GM12878 (cell line): ENCODE measurements around the gene PTCD2. TPM values are rescaled to one million over a fixed set of nuclear protein-coding genes. Genes with fewer than 3 reads are reported as not detected.

Experiments used
- HDAC6 ChIP-seq: fragments of 200-600 bp; sonication (generic); IDR thresholded peaks from one replicate; pipeline ENCODE4 v1.8.0; 2017; ENCODE audit warnings: antibody characterized with exemption; ENCODE audit not compliant: unreplicated experiment
- KDM1A ChIP-seq: fragments of 200-600 bp; sonication (generic); IDR thresholded peaks from 2 replicates; pipeline ENCODE4 v1.6.1; 2016; ENCODE audit warnings: borderline replicate concordance
- LARP7 ChIP-seq: fragments of 450-650 bp; IDR thresholded peaks from 2 replicates; pipeline ENCODE4 v1.6.1; 2017; ENCODE audit warnings: mild to moderate bottlenecking
- NR2C1 ChIP-seq: fragments of 450-650 bp; IDR thresholded peaks from 2 replicates; pipeline ENCODE4 v1.6.1; 2017; ENCODE audit warnings: antibody characterized with exemption, mild to moderate bottlenecking, moderate library complexity
- TCF7 ChIP-seq: IDR thresholded peaks from 2 replicates; pipeline ENCODE4 v1.6.1; 2014; ENCODE audit warnings: antibody characterized with exemption, borderline replicate concordance
- polyA plus RNA-seq, 11 experiments: library from polyadenylated mRNA; depleted of rRNA in 4 of 11; unstranded in 6 of 11; stranded (reverse) in 5 of 11; fragments of >200 nt; fragmentation: Nextera tagmentation in 4 of 11; fragmentation: Illumina TruSeq in 1 of 11; extraction: Ambion mirVana in 4 of 11; extraction: Trizol in 1 of 11; gene quantifications; 1 replicate in 1 of 11; 2 replicates in 10 of 11; pipeline versions ENCODE4 v1.2.1 to v1.2.3, GENCODE V29; 2011 to 2016; ENCODE audit warnings: inconsistent platforms in 2 of 11, missing spikeins in 2 of 11, low read depth in 1 of 11
- small RNA-seq: library from RNA; depleted of rRNA; stranded (forward); fragments of <200 nt; gene quantifications from one replicate; pipeline ENCODE3, GENCODE V24; 2014
- total RNA-seq, 4 experiments: library from RNA; depleted of rRNA in 3 of 4; stranded (reverse); fragments of >200 nt in 3 of 4; fragmentation: Illumina TruSeq in 1 of 4; extraction: Trizol in 1 of 4; gene quantifications; 2 replicates each; pipeline versions ENCODE4 v1.2.1 to v1.2.3, GENCODE V29; 2013 to 2021
- TF ChIP-seq, protein P1 (sequence below): fragments of 150-350 bp; IDR thresholded peaks from 2 replicates; pipeline ENCODE4 v1.6.1; 2016; ENCODE audit warnings: low read depth, low read length

The PTCD2 gene
- total and polyA plus RNA-seq, 10 of the 15 experiments (the other 5 are each of a cell fraction or from before 2014, with no cell fraction given) = 8.7 to 15.0 (median 11.9) TPM

DNA sequence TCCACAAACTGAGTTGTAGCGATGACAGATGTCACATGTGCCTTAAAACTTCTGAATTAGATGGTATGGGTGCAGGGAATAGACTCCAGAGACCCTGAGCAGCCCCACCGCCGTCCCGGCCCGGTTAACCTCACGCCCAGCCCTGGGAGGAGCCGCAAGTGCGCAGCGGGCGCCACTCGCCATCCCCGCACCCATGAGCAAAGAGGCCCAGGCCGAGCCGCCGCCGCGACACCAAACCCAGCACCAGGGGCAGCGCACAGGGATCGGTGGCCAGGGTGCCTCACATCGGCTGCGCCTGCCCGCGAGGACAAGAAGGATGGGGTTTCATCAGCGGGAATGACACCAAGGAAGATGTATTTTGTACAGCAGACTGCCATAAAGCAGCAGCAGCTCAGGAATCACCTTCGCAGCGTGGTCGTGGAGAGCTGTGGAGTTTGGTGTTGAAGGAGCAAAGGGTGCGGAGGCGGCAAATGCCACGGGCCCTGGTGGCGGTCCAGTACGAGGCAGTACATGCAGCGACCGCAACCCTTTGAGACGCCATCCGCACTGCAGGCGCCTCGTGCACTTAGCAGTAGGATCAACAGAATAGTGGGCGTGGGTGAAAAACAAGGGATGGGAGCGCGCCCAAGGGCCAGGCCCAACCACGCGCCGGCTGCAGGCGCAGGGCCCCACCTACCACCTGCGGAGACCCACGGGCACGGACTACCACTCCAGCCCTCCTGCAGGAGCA lies 97.3 kb downstream of the PTCD2 start (continued):
- TF ChIP-seq TCF7 = no peak
- TF ChIP-seq HDAC6 = no peak
- no peak for TF ChIP-seq LARP7
- no peak for TF ChIP-seq NR2C1
- TF ChIP-seq KDM1A = no peak
- TF ChIP-seq, protein P1, sequence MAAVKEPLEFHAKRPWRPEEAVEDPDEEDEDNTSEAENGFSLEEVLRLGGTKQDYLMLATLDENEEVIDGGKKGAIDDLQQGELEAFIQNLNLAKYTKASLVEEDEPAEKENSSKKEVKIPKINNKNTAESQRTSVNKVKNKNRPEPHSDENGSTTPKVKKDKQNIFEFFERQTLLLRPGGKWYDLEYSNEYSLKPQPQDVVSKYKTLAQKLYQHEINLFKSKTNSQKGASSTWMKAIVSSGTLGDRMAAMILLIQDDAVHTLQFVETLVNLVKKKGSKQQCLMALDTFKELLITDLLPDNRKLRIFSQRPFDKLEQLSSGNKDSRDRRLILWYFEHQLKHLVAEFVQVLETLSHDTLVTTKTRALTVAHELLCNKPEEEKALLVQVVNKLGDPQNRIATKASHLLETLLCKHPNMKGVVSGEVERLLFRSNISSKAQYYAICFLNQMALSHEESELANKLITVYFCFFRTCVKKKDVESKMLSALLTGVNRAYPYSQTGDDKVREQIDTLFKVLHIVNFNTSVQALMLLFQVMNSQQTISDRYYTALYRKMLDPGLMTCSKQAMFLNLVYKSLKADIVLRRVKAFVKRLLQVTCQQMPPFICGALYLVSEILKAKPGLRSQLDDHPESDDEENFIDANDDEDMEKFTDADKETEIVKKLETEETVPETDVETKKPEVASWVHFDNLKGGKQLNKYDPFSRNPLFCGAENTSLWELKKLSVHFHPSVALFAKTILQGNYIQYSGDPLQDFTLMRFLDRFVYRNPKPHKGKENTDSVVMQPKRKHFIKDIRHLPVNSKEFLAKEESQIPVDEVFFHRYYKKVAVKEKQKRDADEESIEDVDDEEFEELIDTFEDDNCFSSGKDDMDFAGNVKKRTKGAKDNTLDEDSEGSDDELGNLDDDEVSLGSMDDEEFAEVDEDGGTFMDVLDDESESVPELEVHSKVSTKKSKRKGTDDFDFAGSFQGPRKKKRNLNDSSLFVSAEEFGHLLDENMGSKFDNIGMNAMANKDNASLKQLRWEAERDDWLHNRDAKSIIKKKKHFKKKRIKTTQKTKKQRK = no peak

Small RNA genes lying within 50 kb of the gene (small RNA-seq; reads per million reads assigned to genes)
- gene RN7SL153P = not detected

Other genes with a start within 250 kb of the PTCD2 start
- gene MAP1B, start 212.9 kb upstream of the PTCD2 start, total RNA-seq (2014; rRNA removed) = under 0.01 and 0.06 TPM in 2 replicates
- gene MAP1B, start 212.9 kb upstream of the PTCD2 start, total RNA-seq (2014; rRNA removed; fragmentation: Illumina TruSeq; extraction: Trizol) = 0.04 and 0.09 TPM in 2 replicates
- gene MAP1B, start 212.9 kb upstream of the PTCD2 start, total RNA-seq (2021) = 0.36 and 0.61 TPM in 2 replicates
- gene MAP1B, start 212.9 kb upstream of the PTCD2 start, polyA plus RNA-seq (2011; rRNA removed) = not detected in 2 replicates
- gene MAP1B, start 212.9 kb upstream of the PTCD2 start, polyA plus RNA-seq (2014; fragmentation: Illumina TruSeq; extraction: Trizol) = 0.06 and 0.08 TPM in 2 replicates
- under 1 TPM; 0.02 to 0.16 TPM for gene MAP1B, start 212.9 kb upstream of the PTCD2 start, polyA plus RNA-seq (2014; fragmentation: Nextera tagmentation; extraction: Ambion mirVana)
- gene MAP1B, start 212.9 kb upstream of the PTCD2 start, polyA plus RNA-seq (2014; rRNA removed) = 0.03 and 0.05 TPM in 2 replicates
- gene MAP1B, start 212.9 kb upstream of the PTCD2 start, polyA plus RNA-seq (2016; fragmentation: Nextera tagmentation; extraction: Ambion mirVana) = under 1 TPM; 0.62 to 0.81 TPM
- gene MRPS27, start 133 bp upstream of the PTCD2 start, total RNA-seq (2014; rRNA removed) = 113 and 117 TPM in 2 replicates
- 114 and 119 TPM in 2 replicates for gene MRPS27, start 133 bp upstream of the PTCD2 start, total RNA-seq (2014; rRNA removed; fragmentation: Illumina TruSeq; extraction: Trizol)
- 95.3 and 96.1 TPM in 2 replicates for gene MRPS27, start 133 bp upstream of the PTCD2 start, total RNA-seq (2021)
- 128 and 139 TPM in 2 replicates for gene MRPS27, start 133 bp upstream of the PTCD2 start, polyA plus RNA-seq (2011; rRNA removed)
- gene MRPS27, start 133 bp upstream of the PTCD2 start, polyA plus RNA-seq (2014; fragmentation: Illumina TruSeq; extraction: Trizol) = 125 and 140 TPM in 2 replicates
- gene MRPS27, start 133 bp upstream of the PTCD2 start, polyA plus RNA-seq (2014; fragmentation: Nextera tagmentation; extraction: Ambion mirVana) = 10 to 100 TPM; 61.0 to 88.9 TPM
- 84.7 and 89.9 TPM in 2 replicates for gene MRPS27, start 133 bp upstream of the PTCD2 start, polyA plus RNA-seq (2014; rRNA removed)
- gene MRPS27, start 133 bp upstream of the PTCD2 start, polyA plus RNA-seq (2016; fragmentation: Nextera tagmentation; extraction: Ambion mirVana) = 10 to 100 TPM; 77.1 to 80.0 TPM
- 0.06 TPM in 1 of 2 replicates, not detected in the other for gene ZNF366, start 187.0 kb downstream of the PTCD2 start, total RNA-seq (2014; rRNA removed)
- 0.05 TPM in 1 of 2 replicates, not detected in the other for gene ZNF366, start 187.0 kb downstream of the PTCD2 start, total RNA-seq (2014; rRNA removed; fragmentation: Illumina TruSeq; extraction: Trizol)
- 0.18 TPM in 1 of 2 replicates, not detected in the other for gene ZNF366, start 187.0 kb downstream of the PTCD2 start, total RNA-seq (2021)
- not detected in 2 replicates for gene ZNF366, start 187.0 kb downstream of the PTCD2 start, polyA plus RNA-seq (2011; rRNA removed)
- 0.01 and 0.10 TPM in 2 replicates for gene ZNF366, start 187.0 kb downstream of the PTCD2 start, polyA plus RNA-seq (2014; fragmentation: Illumina TruSeq; extraction: Trizol)
- gene ZNF366, start 187.0 kb downstream of the PTCD2 start, polyA plus RNA-seq (2014; fragmentation: Nextera tagmentation; extraction: Ambion mirVana) = not detected
- 0.03 TPM in 1 of 2 replicates, not detected in the other for gene ZNF366, start 187.0 kb downstream of the PTCD2 start, polyA plus RNA-seq (2014; rRNA removed)
- gene ZNF366, start 187.0 kb downstream of the PTCD2 start, polyA plus RNA-seq (2016; fragmentation: Nextera tagmentation; extraction: Ambion mirVana) = not detected